Neuronal stem cell (in vitro differentiated cells): ENCODE data around the gene KAT7.
A peak's percentile ranks its signal among the peaks of the same experiment; 100 is the strongest.

Source experiments
- DNase-seq: peaks from one replicate; pipeline ENCODE4 v3.0.0-alpha.2; 2013; ENCODE audit warnings: low spot score
- H2AFZ ChIP-seq: one replicate; pipeline ENCODE4 v1.6.1; 2013; ENCODE audit warnings: mild to moderate bottlenecking, low read length, inconsistent platforms
- H2AK5ac ChIP-seq: 2 replicates; pipeline ENCODE4 v1.6.1; 2013; ENCODE audit warnings: low read depth, mild to moderate bottlenecking, inconsistent platforms, low read length, moderate library complexity, mixed read lengths
- H2BK120ac ChIP-seq: 2 replicates; pipeline ENCODE4 v1.6.1; 2013; ENCODE audit warnings: low read depth, mild to moderate bottlenecking, inconsistent platforms, low read length, moderate library complexity, mixed read lengths
- H2BK12ac ChIP-seq: one replicate; pipeline ENCODE4 v1.6.1; 2013; ENCODE audit warnings: low read length, inconsistent platforms
- H2BK15ac ChIP-seq: 2 replicates; pipeline ENCODE4 v1.6.1; 2013; ENCODE audit warnings: mild to moderate bottlenecking, low read length, inconsistent platforms, mixed read lengths
- H2BK5ac ChIP-seq: one replicate; pipeline ENCODE4 v1.6.1; 2013; ENCODE audit warnings: inconsistent platforms, mild to moderate bottlenecking, low read length, moderate library complexity
- H3K14ac ChIP-seq: one replicate; pipeline ENCODE4 v1.6.1; 2013; ENCODE audit warnings: low read length, inconsistent platforms
- H3K18ac ChIP-seq: 2 replicates; pipeline ENCODE4 v1.6.1; 2013; ENCODE audit warnings: low read length, inconsistent platforms
- H3K23ac ChIP-seq: 2 replicates; pipeline ENCODE4 v1.6.1; 2013; ENCODE audit warnings: low read depth, mild to moderate bottlenecking, mixed read lengths, low read length, inconsistent platforms; ENCODE audit not compliant: poor library complexity
- H3K27ac ChIP-seq: replicated peaks from 3 replicates; pipeline ENCODE4 v1.5.1; 2013; ENCODE audit warnings: low read length, inconsistent platforms
- H3K27me3 ChIP-seq, 3 experiments: 2 replicates each; pipeline ENCODE4 v1.6.1; 2013; ENCODE audit warnings: low read length in 3 of 3, mild to moderate bottlenecking in 2 of 3, inconsistent platforms in 1 of 3, low read depth in 1 of 3, mixed read lengths in 1 of 3, moderate library complexity in 1 of 3; ENCODE audit not compliant: control insufficient read depth in 3 of 3, insufficient read depth in 3 of 3
- H3K36me3 ChIP-seq, 2 donors: replicated peaks in 1 of 2; 2 replicates each; pipeline ENCODE4 v1.6.1; 2013; ENCODE audit warnings: low read length in 2 of 2; ENCODE audit not compliant: control insufficient read depth in 2 of 2, insufficient read depth in 2 of 2
- H3K4ac ChIP-seq: 2 replicates; pipeline ENCODE4 v1.6.1; 2013; ENCODE audit warnings: inconsistent platforms, mild to moderate bottlenecking, low read length, moderate library complexity
- H3K4me1 ChIP-seq, 2 donors: 1 replicate in 1 of 2; 2 replicates in 1 of 2; pipeline ENCODE4 v1.6.1; 2013; ENCODE audit warnings: low read length in 2 of 2, low read depth in 1 of 2; ENCODE audit not compliant: control insufficient read depth in 2 of 2, insufficient read depth in 1 of 2
- H3K4me2 ChIP-seq: one replicate; pipeline ENCODE4 v1.6.1; 2013; ENCODE audit warnings: mild to moderate bottlenecking, low read length, inconsistent platforms; ENCODE audit not compliant: insufficient read depth, poor library complexity, severe bottlenecking
- H3K4me3 ChIP-seq, 2 donors: 2 replicates each; pipeline ENCODE4 v1.5.1; 2013; ENCODE audit warnings: low read length in 2 of 2, mild to moderate bottlenecking in 2 of 2, inconsistent platforms in 1 of 2, moderate library complexity in 1 of 2
- H3K79me1 ChIP-seq: one replicate; pipeline ENCODE4 v1.6.1; 2013; ENCODE audit warnings: low read depth, mild to moderate bottlenecking, inconsistent platforms, low read length, moderate library complexity
- H3K9ac ChIP-seq: one replicate; pipeline ENCODE4 v1.6.1; 2013; ENCODE audit warnings: mild to moderate bottlenecking, low read depth, low read length, inconsistent platforms; ENCODE audit not compliant: poor library complexity
- H3K9me3 ChIP-seq, 2 donors: replicated peaks in 1 of 2; 2 replicates each; pipeline versions ENCODE3 to v1.6.1; 2013; ENCODE audit warnings: low read length in 2 of 2, mild to moderate bottlenecking in 2 of 2, inconsistent platforms in 1 of 2, low read depth in 1 of 2, mixed read lengths in 1 of 2, moderate library complexity in 1 of 2; ENCODE audit not compliant: control insufficient read depth in 2 of 2, insufficient read depth in 1 of 2
- H4K8ac ChIP-seq: one replicate; pipeline ENCODE4 v1.6.1; 2013; ENCODE audit warnings: low read depth, mild to moderate bottlenecking, inconsistent platforms, low read length, moderate library complexity
- H4K91ac ChIP-seq: one replicate; pipeline ENCODE4 v1.6.1; 2013; ENCODE audit warnings: low read length, low read depth, mild to moderate bottlenecking, inconsistent platforms; ENCODE audit not compliant: poor library complexity
- WGBS, 2 donors: extraction: QIAGEN DNeasy Blood & Tissue Kit; methylation state at CpG; one replicate each; pipeline ENCODE4 v1.1.7; 2013; ENCODE audit warnings: missing lambda C conversion rate in 2 of 2, mixed read lengths in 1 of 2; ENCODE audit not compliant: insufficient read length in 2 of 2, insufficient replicate concordance in 1 of 2; ENCODE audit errors: extremely low coverage in 2 of 2; 5-methylcytosine and 5-hydroxymethylcytosine counted together

Gene KAT7

DNA sequence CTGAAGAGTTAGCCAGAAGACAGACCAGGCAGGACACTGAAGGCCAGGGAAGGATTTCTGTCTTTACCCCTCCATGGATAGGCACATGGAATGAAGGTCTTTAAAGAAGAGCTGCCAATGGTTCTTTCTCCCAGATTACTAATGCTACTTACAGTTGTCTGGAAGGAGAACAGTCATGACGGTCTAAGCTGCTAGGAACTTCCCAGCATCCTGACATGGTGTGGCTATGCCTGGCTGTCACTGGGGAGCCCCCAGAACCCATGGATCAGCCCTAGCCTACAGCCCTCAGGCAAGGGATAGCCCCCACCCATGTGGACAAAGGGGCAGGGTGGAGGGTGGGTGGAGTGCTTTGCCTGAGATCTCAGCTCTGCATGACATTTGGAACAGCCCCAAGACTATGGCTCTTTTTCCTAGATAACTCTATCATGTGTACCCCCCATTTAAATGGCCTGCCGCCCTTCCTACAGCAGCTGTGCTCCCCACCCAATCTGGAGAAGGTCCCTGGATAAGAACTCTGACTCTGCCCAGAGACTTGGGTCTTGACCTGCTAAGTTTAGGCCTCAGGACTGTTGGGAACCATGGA lies 9.2 kb upstream of the KAT7 start:
- Histone ChIP-seq H3K4me1 (peaks cover 14 to 24% of the 10 kb centered on the region in 2 donors), H3K4ac (no peak overlapping the region), H4K91ac (no peak overlapping the region), H3K9me3 (no peaks in the 10 kb centered on the region), H2BK12ac (no peak overlapping the region), H2AFZ (no peak overlapping the region), H2BK5ac (no peak overlapping the region), H3K9ac (no peak overlapping the region), H2BK15ac (no peak overlapping the region), H4K8ac (no peak overlapping the region), H3K4me3 (no peak overlapping the region), H3K14ac (no peak overlapping the region), H3K36me3 (no peaks in the 10 kb centered on the region), H3K23ac (no peak overlapping the region), H3K79me1 (no peaks in the 10 kb centered on the region), H2AK5ac (no peak overlapping the region), H3K27ac (no peak overlapping the region), H3K27me3 (no peaks in the 10 kb centered on the region), H2BK120ac (no peak overlapping the region), H3K18ac (no peak overlapping the region), H3K4me2 (no peak overlapping the region)
- DNase-seq = no peak
- no CpG with 5 or more reads among the region's 2 CpGs for WGBS, 2 donors

DNA sequence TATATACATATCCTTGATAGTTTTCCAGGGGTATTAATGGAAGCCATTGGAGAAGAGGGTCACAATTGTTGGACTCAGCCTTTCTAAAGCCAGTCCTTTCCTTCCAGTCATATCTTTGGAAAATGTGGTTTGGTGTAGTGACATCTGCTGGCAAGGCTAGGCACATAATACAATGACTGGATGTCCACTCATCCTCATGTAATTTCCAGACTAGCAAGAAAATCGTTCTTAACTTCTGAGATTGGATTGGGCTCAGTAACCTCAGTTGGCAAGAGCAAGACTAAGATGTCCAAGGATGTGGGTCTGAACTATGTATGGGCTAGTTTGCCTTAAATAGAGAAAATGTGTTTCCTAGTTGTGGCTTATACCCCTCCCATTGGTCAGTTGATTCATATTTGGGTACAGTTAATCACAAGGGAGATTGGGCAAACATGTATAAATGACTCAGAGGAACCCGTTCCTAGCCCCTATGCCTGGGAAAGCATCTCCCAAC lies 8.7 kb upstream of the KAT7 start:
- no peaks in the 10 kb centered on the region for H3K79me1 ChIP-seq
- H3K36me3 ChIP-seq = no peaks in the 10 kb centered on the region
- H3K14ac ChIP-seq = no peak overlapping the region
- WGBS, 2 donors = no CpG with 5 or more reads among the region's 2 CpGs
- H3K18ac ChIP-seq = no peak overlapping the region
- no peak overlapping the region for H2BK15ac ChIP-seq
- H3K4me1 ChIP-seq = peaks cover 14 to 24% of the 10 kb centered on the region in 2 donors
- no peak overlapping the region for H2BK5ac ChIP-seq
- H4K91ac ChIP-seq = no peak overlapping the region
- no peaks in the 10 kb centered on the region for H3K9me3 ChIP-seq
- H3K27me3 ChIP-seq = no peaks in the 10 kb centered on the region
- no peak for DNase-seq
- no peak overlapping the region for H2BK120ac ChIP-seq
- no peak overlapping the region for H4K8ac ChIP-seq
- H3K9ac ChIP-seq = no peak overlapping the region
- no peak overlapping the region for H3K4ac ChIP-seq
- H3K4me2 ChIP-seq = no peak overlapping the region
- no peak overlapping the region for H3K27ac ChIP-seq
- no peak overlapping the region for H2BK12ac ChIP-seq
- H2AFZ ChIP-seq = no peak overlapping the region
- H2AK5ac ChIP-seq = no peak overlapping the region
- no peak overlapping the region for H3K4me3 ChIP-seq
- H3K23ac ChIP-seq = no peak overlapping the region

DNA sequence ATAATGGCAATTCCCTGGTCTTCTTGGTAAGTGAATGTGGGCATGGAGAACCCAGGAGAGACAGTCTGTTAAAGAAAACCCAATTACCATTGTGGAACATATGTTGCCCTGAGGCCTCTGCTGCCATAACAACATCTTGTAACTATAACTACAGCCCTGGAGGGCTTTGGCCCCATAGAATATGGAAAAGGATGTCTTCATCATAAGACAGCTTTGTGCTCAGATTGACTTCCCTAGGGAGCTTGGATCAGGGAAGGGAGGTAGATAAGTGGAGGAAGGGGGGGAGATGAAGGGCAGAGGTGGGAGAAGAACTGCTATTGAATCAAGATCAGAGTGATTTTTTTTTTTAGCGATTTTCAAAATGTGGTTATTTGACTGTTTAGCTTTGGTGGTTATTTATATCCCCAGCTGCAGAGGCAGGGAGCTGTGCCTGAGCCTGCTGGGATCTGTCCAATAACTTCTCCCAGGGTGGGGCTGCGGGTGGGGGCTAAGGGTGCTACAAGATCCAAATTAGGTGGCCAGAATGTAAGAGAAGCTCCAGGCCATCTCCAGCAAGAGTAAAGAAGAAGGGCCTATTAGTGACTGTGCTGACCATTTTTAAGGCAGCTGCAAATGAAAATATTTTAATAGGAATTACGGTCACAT lies 5.3 kb upstream of the KAT7 start:
- H3K4me3 ChIP-seq = no peak overlapping the region
- no peak overlapping the region for H3K14ac ChIP-seq
- H3K79me1 ChIP-seq = no peaks in the 10 kb centered on the region
- H2AFZ ChIP-seq = peak overlapping the region; percentile 40
- WGBS, 2 donors = no CpG with 5 or more reads among the region's 3 CpGs
- no peak overlapping the region for H3K9ac ChIP-seq
- H3K9me3 ChIP-seq = no peaks in the 10 kb centered on the region
- no peak overlapping the region for H2BK5ac ChIP-seq
- H2AK5ac ChIP-seq = no peak overlapping the region
- H2BK15ac ChIP-seq = no peak overlapping the region
- H3K23ac ChIP-seq = no peak overlapping the region
- H3K27me3 ChIP-seq = no peaks in the 10 kb centered on the region
- H2BK120ac ChIP-seq = no peak overlapping the region
- no peak overlapping the region for H2BK12ac ChIP-seq
- no peak overlapping the region for H3K4me2 ChIP-seq
- no peak for DNase-seq
- no peak overlapping the region for H3K27ac ChIP-seq
- H3K36me3 ChIP-seq = no peaks in the 10 kb centered on the region
- no peak overlapping the region for H4K8ac ChIP-seq
- no peak overlapping the region for H4K91ac ChIP-seq
- H3K4me1 ChIP-seq = peaks cover 4 to 7% of the 10 kb centered on the region in 2 donors
- no peak overlapping the region for H3K4ac ChIP-seq
- H3K18ac ChIP-seq = no peak overlapping the region

DNA sequence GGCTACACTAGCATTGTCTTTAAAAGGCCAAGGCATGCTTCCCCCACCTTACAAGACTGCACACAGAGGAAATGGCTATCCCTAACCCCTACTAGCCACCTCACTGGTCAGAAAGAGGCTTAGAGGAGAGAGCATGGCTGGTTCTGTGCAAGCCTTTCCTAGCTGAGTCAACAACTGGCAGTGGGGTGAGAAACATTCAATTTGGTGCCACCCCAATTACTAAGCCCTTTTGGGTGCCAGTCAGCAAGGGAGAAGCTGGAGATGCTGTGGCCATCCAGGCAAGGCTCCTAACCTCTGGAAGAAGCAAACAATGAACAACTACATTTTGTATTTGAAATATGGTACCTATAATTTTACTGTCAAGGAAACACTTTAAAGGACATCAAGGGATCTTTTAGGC lies 4.7 kb upstream of the KAT7 start:
- no peak overlapping the region for H3K4ac ChIP-seq
- H2AFZ ChIP-seq = peak overlapping the region; percentile 6
- H3K14ac ChIP-seq = no peak overlapping the region
- H3K36me3 ChIP-seq = no peaks in the 10 kb centered on the region
- no peak overlapping the region for H3K27ac ChIP-seq
- H3K9ac ChIP-seq = peak overlapping the region; percentile 9
- no peak overlapping the region for H3K4me3 ChIP-seq
- DNase-seq = no peak
- H4K8ac ChIP-seq = no peak overlapping the region
- H2BK120ac ChIP-seq = no peak overlapping the region
- no peak overlapping the region for H2BK5ac ChIP-seq
- H3K4me1 ChIP-seq = peaks cover 4 to 7% of the 10 kb centered on the region in 2 donors
- H3K18ac ChIP-seq = no peak overlapping the region
- no peaks in the 10 kb centered on the region for H3K27me3 ChIP-seq
- no peak overlapping the region for H2AK5ac ChIP-seq
- no peak overlapping the region for H3K23ac ChIP-seq
- no peaks in the 10 kb centered on the region for H3K9me3 ChIP-seq
- no peak overlapping the region for H4K91ac ChIP-seq
- peaks cover 2% of the 10 kb centered on the region for H3K79me1 ChIP-seq
- H2BK12ac ChIP-seq = no peak overlapping the region
- no peak overlapping the region for H2BK15ac ChIP-seq
- no peak overlapping the region for H3K4me2 ChIP-seq
